SKM-1 treated with dmso at 0.1 percent for 144 hours (cell line): ENCODE data around the gene DOCK1.

Source experiments
- DNase-seq: peaks from one replicate; lab custom pipeline; 2025; ENCODE audit not compliant: unreplicated experiment; lab: John Stamatoyannopoulos, UW

The DOCK1 gene

DNA sequence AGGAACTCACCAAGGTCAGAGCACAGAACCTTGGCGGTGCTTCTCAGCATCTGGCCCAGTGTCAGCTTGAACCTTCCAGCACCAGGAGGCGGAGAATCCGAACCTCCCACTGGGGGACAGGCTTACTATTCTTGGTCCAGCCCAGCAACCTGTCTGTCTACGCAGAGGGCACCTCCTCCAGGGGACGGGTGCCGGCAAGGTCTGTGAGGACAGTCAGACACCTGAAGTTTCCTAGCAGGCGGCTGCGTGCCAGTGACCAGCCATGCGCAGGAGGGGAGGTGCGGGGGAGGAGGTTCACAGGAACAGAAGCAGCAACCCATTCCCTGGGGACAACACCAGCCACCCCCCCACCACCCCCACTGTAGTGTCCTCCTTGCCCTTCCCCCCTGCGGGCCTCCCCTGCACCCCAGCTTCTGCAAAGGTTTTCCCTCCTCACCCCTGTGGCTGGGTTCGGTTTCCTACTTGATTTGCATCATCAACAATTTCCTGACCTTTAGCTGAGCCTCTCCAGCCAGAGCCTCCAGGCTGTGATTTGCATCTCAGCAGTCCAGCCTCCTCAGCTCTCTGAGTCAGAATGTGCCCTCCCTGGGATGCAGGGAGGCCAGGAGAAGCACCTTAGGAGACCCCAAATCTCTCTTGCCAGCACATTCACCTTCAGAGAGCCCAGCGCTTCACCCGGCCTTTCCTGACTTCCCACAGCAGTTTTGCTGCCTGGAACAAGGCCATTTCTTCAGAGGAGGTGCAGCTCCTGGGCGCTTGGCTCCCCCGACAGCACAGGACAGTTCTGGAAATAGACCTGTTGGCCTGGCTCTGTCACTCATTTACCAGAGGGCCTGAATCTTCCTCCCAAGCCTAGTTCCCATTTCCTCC lies 536.4 kb downstream of the DOCK1 start:
- no peak for DNase-seq

DNA sequence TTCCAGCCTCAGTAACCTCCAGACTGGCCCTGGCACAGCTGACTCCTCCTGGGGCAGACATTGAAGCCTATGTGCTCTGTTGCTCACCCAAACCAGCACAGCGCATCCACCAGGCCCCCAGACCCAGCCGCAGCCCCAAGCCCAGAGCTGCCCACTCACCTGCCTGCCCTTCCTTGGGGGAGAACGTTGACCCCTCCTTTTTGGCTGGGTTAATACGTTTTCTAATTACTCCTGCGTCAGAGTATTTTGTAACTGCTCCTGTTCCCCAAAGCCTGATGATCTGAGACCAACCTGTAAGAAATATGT lies 536.9 kb downstream of the DOCK1 start:
- no peak for DNase-seq

- no peak for DNase-seq
These were observed 538.9 kb downstream of the DOCK1 start for GRCh38 chr10:127444155-127444554.

DNA sequence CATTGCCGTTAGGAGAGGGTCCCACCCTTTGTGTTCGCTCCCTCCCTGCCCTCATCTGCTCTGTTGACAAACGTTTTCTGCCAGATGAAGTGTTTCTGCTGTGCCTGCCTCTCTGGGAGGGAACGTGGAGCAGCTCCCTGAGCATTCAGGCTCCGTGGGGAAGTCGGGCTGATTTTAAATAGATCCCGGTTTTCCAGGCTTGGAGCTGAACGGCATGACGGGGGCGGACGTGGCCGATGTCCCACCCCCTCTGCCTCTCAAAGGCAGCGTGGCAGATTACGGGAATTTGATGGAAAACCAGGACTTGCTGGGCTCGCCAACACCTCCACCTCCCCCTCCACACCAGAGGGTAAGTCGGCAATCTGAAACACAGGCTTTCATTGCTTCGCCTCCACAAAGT lies 542.0 kb downstream of the DOCK1 start:
- DNase-seq: no peak

DNA sequence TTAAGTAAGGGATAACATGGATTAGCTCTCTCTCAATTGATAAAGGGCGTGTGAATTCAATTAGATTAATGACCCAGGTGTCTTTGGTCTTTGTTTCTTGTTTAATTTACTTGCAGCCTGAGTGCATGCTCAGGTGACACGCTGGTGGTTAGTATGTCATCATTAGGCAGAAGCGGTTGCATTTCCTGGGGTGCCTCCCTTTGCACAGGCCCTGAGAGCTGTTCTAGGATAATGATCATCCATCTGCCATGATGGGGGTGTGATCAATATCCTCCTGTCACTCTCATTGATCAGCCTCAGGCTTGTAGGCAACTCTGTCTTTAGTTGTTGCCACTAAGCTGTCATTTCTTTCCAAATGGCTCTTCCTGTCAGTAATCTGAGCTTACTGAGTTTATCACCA lies 544.3 kb downstream of the DOCK1 start:
- DNase-seq: no peak

DNA sequence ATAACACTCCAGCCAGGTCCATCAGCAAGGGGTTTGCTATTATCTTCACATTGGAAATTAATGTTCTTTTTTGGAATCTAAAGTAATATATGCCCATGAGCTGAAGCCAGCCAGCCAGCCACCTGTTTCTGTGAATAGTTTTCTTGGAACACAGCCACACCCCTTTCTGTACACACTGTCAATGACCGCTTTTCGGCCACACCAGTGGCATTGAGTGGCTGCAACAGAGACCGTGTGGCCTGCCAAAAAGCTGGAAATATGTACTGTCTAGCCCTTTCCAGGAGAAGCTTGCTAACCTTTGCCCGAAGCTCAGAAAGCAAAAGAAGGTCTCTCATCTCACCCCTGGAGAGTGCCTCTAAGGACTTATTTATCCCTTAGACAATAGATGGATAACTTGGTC lies 545.4 kb downstream of the DOCK1 start:
- DNase-seq: no peak

- no peak for DNase-seq
These were observed 546.4 kb downstream of the DOCK1 start for GRCh38 chr10:127451628-127452027.

DNA sequence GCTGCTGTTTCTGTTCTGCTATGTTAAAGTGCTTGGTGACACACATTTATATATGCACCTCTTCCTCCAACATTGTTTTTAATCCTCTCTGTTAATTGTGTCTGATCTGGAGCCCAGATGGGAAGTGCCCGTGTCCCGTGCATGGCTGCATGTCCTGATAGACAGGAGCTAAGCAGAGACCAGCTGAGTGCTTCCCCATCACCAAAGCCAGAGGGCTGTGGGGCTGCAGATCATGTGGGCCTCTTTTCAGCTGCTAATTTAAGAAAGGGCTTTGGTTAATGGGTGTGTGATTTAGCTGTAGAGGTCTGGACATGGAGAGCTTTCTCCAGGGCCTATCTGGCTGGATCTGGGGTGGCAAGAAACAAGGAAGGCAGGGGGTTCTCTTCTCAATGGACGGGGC lies 547.3 kb downstream of the DOCK1 start:
- DNase-seq: no peak

GRCh38 chr10:127453706-127454105 lies 548.5 kb downstream of the DOCK1 start:
- DNase-seq: no peak

- no peak for DNase-seq
These were observed 550.9 kb downstream of the DOCK1 start for GRCh38 chr10:127456122-127456521.

GRCh38 chr10:127458016-127458810 lies 553.0 kb downstream of the DOCK1 start:
- no peak for DNase-seq

- DNase-seq: no peak
These were observed 553.6 kb downstream of the DOCK1 start for GRCh38 chr10:127458829-127459228.

GRCh38 chr10:127459918-127460317 lies 554.7 kb downstream of the DOCK1 start:
- no peak for DNase-seq

GRCh38 chr10:127462643-127463295 lies 557.5 kb downstream of the DOCK1 start:
- DNase-seq: no peak

DNA sequence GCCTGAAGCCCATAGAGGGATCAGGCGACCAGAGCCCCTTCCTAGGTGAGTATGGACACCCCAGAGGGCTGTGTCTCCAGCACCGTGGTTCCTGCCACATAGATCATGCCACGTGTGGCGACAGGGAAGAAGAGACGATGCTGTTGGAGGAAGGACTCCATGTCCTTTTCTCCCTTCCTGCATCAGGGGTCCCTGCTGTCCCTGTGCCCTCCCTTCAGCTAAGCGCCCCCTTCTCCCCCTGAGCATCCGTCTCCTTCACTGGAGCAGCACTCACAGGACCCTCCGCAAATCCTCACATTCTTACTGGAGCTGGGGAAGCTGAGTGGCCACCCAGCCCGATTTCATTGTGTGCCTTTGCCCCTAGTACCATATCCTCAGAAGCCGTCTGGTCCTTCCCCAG lies 558.3 kb downstream of the DOCK1 start:
- no peak for DNase-seq

- no peak for DNase-seq
These were observed 559.3 kb downstream of the DOCK1 start for GRCh38 chr10:127464561-127464960.

DNA sequence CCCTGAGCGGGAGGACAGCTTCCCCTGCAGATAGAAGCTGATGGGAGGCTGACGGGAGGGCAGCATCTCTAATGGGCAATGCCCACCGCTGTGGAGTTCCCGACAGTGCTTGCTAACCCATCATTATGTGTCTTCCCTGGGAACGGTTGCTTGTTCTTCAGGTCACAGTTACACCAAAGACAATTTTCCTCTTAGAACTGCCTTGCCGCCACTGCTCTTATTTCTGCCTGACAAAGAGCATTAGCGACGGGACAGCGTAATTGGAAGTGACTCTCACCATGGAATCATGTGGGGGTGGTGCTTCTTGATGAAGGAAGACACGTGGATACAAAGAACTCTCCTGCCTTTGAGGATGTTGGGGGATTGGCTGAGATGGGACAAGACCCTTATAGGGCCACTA lies 562.6 kb downstream of the DOCK1 start:
- DNase-seq: no peak

- no peak for DNase-seq
These were observed 563.4 kb downstream of the DOCK1 start for GRCh38 chr10:127468632-127469031.

DNA sequence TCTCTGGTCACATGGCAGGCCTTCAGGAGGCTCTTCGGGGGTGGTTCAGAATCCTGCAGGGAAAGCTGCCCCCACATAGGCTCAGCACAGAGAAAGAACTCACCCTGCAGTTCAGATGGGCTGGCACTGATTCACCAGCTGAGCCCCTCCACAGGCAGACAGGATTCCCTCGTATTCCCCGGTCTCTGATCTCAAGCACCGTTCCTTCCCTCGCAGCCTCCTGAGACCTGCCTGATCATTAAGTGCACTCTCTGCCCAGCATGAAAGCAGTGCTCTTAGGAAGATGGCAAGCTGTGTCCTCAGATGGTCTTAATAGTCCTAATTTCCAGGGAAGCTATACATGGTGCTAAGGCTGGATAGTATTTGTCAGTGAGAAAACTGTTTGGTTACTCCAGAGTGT lies 565.7 kb downstream of the DOCK1 start:
- no peak for DNase-seq

DNA sequence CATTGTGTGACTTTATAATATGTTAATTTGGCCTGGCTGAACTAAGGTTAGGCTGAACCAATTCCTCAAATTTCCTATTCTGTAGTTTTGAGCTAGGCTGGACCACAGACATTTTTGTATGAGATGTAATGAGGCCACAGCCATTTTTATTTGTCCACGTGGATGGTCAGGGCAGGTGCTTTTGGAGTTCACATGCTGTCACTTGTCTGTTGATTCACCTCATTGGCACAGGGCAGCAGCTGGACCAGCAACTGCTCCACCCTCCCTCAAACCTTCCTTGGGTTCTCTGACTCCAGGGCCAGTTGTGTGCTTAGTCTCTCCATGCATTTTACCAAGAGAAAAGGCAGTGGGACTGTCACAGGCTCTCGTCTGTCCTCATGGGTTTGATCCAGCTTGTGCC lies 567.7 kb downstream of the DOCK1 start:
- no peak for DNase-seq

- DNase-seq: no peak
These were observed 569.3 kb downstream of the DOCK1 start for GRCh38 chr10:127474501-127474900.
